Stimulated activated CD4-positive, alpha-beta T cell treated with anti-CD3 and anti-CD28 coated beads, Interleukin-2, amount 100 ng/mL, for 48 hours (primary cell): Measurements from ENCODE around the gene CLCNKA.

Source experiments
- DNase-seq, 2 donors: peaks; one replicate each; pipeline ENCODE4 v3.0.0-alpha.2; 2020

Gene CLCNKA

GRCh38 chr1:16082283-16083038 lies 60.6 kb downstream of the CLCNKA start:
- DNase-seq: peak; percentile 71 to 73

DNA sequence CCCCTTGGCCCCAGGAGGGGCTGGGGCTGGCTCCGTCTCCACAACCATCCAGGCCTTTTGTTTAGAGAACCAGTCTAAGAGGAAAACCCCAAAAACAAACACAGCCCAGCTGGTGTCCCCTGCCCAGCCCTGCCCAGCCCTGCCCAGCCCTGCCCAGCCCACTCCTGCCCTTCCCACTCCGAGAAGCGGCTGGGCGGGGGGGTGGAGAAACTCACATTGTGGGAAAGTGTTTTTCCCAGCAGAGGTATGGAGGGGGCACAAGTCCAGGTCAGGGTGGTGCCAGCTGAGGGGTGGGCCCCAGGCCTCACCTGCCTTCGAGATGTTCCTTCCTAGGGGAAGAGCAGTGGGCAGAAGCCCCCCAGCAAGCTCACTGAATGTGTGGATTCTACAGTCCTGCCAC lies 61.6 kb downstream of the CLCNKA start:
- DNase-seq: no peak
